NCI-H82 treated with DMSO at 0.1 percent for 48 hours (cell line): ENCODE results near the gene KCTD15.

Experiments used
- DNase-seq: peaks from one replicate; lab custom pipeline; 2025; ENCODE audit not compliant: unreplicated experiment; lab: John Stamatoyannopoulos, UW

Gene KCTD15

DNA sequence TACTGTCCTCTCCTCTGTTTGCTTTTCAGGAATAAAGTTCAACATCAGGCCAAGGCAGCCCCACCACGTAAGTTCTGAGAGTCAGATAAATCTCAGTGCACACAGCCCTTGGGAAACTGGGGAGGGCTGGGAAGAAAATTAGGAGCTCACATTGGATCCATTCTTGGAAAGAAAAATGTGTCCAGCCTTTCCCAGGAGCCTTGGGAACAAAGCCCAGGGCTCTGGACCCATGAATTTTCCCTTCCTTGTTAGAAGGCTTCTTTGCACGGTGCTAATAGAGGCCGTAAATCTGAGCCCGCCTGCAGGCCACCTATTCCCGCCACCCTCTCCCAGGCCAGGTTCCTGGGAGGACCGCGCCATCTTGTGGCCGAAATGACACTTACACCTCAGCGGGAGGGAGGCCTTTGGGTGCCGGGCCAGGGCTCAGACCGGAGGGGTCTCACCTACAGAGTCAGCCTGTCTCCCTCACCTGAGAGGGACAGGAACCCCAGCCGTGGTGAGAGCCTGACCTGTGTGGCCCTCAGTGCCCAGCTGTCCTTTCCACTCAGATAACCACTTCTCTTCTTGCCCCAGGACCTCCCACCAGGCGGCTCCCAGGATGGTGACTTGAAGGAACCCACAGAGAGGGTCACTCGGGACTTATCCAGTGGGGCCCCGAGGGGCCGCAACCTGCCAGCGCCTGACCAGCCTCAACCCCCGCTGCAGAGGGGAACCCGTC lies 25.1 kb upstream of the KCTD15 start:
- DNase-seq, result peak; percentile 29

DNA sequence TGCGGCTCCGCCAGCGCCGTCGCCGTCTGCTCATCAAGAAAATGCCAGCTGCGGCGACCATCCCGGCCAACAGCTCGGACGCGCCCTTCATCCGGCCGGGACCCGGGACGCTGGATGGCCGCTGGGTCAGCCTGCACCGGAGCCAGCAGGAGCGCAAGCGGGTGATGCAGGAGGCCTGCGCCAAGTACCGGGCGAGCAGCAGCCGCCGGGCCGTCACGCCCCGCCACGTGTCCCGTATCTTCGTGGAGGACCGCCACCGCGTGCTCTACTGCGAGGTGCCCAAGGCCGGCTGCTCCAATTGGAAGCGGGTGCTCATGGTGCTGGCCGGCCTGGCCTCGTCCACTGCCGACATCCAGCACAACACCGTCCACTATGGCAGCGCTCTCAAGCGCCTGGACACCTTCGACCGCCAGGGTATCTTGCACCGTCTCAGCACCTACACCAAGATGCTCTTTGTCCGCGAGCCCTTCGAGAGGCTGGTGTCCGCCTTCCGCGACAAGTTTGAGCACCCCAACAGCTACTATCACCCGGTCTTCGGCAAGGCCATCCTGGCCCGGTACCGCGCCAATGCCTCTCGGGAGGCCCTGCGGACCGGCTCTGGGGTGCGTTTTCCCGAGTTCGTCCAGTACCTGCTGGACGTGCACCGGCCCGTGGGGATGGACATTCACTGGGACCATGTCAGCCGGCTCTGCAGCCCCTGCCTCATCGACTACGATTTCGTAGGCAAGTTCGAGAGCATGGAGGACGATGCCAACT lies 24.4 kb upstream of the KCTD15 start:
- DNase-seq, result no peak

DNA sequence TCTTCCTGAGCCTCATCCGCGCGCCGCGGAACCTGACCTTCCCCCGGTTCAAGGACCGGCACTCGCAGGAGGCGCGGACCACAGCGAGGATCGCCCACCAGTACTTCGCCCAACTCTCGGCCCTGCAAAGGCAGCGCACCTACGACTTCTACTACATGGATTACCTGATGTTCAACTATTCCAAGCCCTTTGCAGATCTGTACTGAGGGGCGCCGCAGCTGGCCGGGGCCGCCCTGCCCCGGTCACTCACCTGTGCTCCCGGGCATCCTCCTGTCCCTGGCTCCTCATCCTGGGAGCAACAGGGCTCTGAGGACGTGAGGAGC lies 23.9 kb upstream of the KCTD15 start:
- DNase-seq, result no peak

DNA sequence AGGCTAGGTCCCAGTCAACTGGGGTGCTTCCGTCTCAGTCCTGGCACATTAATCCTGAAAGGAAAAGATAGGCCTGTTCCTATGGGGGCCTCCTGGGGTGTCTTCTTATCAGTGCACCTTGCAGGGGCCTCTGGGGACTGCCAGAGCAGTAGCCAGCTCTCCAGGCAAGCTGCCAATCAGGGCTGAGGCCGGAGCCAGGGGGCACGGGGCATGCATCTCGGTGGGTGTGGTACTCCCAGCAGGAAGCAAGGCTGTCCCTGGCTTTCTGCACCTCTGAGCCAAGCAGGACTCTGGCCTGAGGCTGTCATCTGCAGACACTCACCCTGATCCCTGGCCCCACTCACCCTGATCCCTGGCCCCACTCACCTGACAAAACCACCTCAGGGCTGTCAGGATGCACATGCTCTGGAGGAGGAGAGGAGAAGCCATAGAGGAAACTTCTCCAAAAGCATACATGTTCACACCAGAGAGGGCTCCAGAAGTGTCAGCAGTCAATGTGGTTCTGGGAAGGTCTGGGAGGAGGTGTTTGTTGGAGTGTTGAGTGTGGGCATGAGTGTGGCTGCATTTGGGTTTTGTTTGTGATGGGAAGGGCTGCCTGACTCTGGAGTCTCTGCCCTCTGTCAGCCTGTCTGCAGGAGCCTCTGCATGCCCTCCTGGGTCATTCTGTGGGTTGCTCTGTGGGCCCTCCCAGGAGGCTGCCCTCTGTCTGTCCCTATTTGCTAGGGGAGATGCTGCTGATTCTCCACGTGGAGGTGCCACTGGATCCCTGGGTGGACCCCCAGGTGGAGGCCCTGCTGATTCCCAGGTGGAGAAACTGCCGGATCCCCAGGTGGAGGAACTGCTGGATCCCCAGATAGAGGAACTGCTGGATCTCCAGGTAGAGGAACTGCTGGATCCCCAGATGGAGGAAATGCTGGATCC lies 22.7 kb upstream of the KCTD15 start:
- DNase-seq, result no peak

DNA sequence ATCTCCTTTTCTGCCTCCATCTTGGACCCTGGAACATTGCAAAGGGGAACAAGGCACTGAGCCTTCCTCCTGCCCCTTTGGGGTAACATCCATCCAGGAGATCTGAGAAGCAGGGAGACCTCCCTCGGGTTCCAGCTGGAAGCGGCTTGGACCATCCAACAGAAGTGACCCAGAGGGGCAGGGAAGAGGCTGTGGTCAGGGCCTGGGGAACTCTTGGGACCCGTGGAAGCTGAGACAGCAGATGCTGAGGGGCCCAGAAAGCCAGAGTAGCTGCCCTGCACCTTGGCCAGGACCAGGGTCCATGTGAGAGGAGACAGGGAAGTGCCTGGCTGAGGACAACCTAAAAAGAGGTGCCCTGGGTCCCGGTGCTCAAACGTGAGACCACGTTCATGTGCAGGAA lies 21.9 kb upstream of the KCTD15 start:
- DNase-seq, result no peak

DNA sequence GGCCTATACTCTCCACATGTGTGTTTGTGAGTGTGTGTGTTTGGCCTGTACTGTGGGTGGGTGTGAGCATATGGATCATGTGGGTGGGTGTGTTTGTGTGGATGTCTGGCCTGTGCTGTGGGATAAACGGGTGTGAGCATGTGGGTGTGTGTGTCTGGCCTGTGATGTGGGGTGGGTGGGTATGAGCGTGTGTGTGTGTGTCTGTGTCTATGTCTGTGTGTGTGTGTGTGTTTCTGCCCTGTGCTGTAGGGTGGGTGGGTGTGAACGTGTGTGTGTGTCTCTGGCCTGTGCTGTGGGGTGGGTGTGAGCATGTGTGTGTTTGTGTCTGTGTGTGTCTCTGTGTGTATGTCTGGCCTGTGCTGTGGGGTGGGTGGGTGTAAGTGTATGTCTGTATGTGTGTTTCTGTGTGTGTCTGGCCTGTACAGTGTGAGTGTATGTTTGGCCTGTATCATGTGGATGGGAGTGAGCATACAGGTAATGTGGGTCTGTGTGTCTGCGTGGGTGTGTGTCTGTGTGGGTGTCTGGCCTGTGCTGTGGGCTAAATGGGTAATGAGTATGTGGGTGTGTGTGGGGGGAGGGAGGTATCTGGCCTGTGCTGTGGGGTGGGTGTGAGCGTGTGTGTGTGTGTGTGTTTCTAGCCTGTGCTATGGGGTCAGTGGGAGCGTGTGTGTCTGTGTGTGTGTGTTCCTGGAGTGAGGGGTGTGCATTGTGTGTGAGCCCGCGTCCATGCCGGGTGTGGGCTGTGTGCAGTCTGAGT lies 20.8 kb upstream of the KCTD15 start:
- DNase-seq, result no peak

DNA sequence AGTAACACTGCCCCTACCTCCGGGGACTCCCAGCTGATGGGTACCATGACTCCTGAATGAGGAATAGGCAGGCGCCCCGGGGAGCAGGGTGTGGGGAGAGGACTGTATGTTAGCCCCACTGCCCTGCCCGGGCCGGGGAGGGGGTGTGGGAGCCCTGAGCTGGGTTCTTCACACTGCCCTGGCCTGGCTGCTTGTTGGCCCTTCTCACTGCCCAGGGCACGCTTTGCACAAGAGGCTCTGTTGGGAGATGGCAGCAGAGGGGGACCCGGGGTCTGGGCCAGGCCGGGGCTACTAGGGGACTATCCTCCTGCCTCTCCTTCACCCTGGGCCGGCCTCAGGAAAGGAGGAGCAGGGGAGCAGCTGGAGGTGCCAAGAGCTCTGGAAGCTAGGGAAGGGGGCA lies 19.3 kb upstream of the KCTD15 start:
- DNase-seq, result no peak

DNA sequence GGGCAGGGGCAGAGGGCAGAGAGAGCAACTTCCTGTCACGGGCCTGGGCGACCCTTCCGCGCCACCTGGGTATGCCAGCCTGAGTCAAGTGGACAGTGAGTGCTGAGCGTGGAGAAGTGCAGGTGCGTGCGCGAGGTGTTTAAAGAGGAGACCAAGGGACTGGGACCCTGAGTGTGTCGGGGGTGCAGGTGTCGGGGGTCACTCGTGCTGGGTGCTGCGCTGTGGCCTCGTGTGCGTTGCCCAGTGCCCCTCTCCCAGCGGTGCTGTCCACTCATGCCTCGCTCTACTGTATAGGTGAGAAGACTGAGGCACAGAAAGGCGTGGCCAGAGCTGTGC lies 18.9 kb upstream of the KCTD15 start:
- DNase-seq, result no peak

DNA sequence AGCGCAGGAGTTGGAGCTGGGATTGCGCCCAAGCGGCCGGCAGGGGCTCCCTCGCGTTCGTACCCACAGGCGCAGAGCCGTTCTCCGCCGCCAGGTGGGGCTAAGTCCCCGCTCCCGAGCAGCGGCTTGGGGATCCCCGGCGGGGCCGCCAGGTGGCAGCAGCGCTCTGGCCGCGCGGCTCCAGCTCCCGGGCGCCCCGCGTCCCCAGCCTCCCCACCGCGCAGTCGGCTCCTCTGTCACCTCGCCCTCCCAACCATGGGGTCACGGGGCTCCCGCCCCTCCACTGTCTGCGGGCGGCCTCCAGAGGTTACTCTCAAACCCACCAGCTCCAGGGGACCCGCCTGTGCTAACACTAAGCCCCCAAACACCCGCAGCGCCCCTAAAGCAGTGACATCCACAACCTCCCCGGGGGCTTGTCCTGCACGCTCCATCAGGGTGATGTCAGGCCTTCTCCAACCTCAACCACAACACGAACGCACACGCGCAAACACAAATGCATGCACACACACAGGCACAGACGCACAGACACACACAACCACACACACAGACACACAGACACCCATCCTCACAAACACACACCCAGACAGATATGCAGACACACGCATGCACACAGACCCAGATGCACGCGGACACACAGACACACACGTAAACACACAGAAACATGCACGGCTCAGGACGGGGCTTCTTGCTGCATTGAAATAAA lies 18.4 kb upstream of the KCTD15 start:
- DNase-seq, result peak; percentile 26

DNA sequence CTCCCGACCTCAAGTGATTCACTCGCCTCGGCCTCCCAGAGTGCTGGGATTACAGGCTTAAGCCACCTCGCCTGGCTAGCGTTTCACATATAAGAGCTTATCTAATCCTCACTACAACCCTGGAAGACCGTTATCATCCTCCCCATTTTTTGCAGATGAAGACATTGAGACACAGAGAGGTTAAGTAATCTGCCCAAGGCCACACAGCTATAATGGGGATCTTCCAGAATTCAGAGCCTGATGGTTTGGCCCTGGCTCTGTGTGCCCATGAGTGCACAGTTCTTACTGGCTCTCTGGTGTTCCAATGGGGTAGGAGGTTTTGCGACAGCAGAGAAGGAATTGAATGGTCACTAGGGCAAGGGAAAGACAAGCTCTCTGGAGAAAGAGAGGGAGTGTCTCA lies 16.8 kb upstream of the KCTD15 start:
- no peak for DNase-seq

DNA sequence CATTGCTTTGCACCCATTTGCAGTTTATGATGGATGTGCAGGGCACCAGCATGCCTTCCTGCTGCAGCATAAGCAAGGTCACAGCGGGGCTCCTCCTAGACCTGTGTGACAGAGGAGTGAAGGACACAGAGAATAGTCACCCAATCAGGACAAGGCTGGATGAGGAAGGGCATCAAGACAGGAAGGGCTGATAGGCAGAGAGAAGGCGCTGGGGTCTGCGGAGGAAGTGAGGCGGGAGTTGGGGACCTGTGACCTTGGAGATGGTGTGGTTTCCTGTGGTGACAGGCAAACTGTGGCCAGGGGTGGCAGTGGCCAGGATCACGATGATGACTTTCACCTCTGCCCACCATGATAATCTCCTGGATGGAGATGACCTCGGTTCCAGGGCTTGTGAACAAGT lies 16.4 kb upstream of the KCTD15 start:
- DNase-seq, result no peak

DNA sequence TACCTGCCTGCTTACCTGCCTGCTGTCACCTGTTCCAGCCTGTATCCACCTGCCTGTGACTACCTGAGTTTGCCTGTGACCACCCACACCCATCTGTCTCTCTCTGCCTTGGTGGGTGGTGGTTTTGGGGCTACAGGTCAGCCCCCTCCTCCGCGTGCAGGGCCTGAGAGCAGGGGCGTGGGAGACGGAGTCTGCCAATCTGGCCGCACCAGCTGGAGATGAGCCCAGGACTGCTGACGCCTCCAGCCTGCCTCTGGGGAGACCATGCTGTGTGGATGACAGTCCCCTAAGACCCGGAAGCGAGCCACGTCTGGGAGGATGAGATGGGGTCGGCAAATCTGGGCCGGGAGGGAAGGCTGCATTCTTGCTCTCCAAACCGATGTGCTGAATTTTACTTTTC lies 15.9 kb upstream of the KCTD15 start:
- no peak for DNase-seq

DNA sequence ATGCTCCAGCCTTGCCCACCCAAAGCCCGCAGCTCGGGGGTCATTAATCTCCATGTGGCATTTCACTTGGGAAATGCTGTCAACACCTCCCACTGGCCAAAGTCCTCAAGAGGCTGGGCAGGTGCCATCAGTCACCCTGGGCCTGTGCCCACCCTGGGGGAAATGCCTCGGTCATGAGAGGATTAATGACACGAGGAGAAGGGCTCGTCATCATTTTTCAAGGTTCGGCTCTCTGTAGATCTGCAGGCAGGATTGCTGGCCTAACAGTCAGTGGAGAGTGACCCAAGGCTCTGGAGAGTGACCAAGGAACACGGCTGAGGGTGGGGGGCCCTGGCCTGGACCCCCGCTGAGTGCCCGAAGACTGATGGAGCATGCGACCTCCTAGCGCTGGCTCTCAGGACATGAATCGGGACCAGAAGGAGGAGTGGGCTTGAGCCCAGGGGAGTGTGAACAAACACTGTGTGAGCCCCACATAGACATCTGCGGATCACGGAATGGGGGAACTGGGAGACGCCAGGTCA lies 15.2 kb upstream of the KCTD15 start:
- DNase-seq, result no peak

DNA sequence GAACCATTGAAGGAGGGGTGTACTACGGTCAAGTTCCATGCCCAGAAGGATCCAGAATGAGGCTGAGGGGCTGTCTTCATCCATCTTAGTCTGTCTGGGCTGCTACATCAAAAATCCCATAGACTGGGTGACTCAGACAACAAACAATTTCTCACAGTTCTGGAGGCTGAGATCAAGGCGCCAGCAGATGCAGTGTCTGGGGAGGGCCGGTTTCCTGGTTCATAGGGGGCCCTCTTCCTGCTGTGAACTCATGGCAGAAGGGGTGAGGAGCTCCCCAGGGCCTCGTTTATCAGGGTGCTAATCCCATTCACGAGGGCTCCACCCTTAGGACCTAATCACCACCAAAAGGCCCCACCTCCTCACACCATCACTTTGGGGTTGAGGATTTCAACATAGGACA lies 14.7 kb upstream of the KCTD15 start:
- no peak for DNase-seq

DNA sequence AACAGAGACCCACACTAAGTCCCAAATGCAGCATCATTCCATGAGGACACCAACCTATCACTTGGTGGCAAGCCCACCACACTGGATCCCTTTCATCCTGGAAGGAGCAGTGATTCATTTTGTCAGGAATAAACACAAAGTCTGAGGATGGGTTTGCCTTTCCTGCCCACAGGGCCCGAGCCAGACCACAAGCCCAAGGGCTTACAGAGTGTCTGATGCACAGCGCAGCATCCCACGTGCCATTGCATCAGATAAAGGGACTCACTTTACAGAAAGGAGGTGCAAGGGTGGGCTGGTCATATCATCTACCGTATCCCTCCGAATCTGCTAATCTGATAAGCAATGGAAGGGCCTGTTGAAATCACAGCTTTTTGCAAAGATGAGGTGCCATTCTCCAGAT lies 12.2 kb upstream of the KCTD15 start:
- DNase-seq, result no peak

DNA sequence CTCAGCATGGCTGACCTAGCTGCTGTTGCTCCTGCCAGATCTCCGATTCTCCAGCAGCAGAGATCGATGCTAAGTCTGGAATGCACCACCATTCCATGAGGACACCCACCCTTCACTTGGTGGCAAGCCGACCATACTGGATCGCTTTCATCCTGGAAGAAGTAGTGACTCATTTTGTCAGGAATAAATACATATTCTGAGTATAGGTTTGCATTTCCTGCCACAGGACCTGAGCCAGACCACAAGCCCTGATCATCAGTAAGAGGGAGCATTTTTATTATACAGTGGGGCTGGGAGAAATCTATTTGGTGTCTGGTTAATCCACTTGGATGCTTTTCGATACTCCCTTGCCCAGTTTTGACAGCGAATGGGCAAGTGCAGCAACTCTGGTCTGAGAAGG lies 10.9 kb upstream of the KCTD15 start:
- DNase-seq, result no peak

DNA sequence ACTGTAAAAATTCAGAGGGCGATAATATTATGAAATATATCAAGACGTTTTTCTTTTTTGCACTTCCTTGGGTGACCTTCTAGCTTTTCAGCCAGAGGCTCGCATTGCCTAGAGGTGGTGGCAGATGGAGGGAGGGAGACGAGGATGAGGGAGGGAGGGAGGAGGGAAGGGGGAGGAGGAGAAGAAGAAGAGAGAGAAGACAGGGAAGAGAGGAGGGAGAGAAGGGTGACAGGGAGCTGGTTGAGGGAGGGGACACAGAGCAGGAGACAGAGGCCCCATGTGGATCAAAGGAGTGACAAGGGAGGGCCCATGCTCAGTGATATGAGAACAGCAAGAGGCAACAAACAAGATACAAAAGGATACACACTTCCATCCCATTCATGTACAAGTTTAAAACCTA lies 8.0 kb upstream of the KCTD15 start:
- no peak for DNase-seq

DNA sequence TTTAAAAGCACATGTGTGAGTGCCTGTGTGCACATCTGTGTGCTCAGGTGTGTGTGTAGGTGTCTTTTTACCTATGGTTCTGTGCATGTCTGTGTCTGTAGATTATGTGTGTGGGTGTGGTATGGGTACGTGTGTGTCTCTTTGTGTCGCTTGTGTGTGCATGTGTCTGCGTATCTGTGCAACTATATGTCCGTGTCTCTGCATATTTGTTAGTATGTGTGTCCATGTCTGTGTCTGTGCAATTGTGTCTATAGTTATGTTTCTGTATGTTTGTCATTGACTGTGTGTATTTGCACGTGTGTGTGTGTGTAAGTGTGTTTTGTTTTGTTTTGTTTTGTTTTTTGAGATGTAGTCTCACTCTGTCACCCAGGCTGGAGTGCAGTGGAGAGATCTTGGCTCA lies 7.3 kb upstream of the KCTD15 start:
- no peak for DNase-seq

DNA sequence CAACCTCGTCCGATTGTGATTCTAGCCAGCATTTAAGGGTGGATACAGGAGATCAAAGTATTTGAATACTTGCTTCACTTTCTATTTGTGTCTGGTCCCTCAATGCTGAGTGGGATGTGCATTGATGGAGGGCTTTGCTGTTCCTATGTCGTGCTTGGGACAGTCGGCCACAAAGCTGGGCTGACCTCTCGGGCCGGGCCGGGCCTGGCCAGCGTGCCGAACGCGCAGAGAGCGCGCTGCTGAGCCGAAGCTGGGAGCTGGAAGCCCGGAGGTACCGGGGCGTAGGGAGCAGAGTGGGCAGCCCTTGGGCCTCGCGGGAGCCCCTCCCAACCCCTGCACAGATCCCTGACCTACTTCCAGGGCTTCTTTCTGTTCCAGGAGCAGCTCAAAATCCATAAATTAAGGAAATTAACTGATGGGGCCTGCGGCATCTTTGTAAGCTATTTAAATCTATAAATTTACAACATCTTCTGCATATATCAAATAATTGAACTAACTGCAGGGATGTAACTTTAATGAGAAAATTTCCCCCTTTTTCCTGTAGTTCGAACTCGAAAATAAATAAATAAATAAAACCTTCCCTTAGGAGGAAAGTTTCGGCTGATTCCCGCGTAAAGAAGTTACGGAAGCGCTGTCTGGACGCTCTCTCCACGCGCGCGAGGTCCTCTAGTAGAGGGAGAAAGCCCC lies 1.8 kb upstream of the KCTD15 start:
- no peak for DNase-seq
